Spleen (tissue), 11 donors: ENCODE results near the gene HTR4. TPM values are rescaled to one million over a fixed set of nuclear protein-coding genes. Genes with fewer than 3 reads are reported as not detected.

ENCODE experiments used
- DNase-seq: peaks from one replicate; pipeline ENCODE4 v3.0.0-alpha.2; 2020
- H3K27ac ChIP-seq, 8 donors: fragments of 200-600 bp; sonication (generic) in 7 of 8; 1 replicate in 4 of 8; 2 replicates in 4 of 8; pipeline versions ENCODE4 v1.5.0 to v1.8.0; 2016 to 2021; ENCODE audit warnings: inconsistent platforms in 4 of 8, mild to moderate bottlenecking in 4 of 8, moderate library complexity in 1 of 8
- H3K27me3 ChIP-seq, 7 donors: fragments of 200-600 bp; sonication (generic) in 6 of 7; replicated peaks in 1 of 7; 1 replicate in 4 of 7; 2 replicates in 3 of 7; pipeline versions ENCODE4 v1.5.0 to v1.8.0; 2016 to 2021; ENCODE audit warnings: inconsistent platforms in 3 of 7, mild to moderate bottlenecking in 1 of 7
- H3K36me3 ChIP-seq, 6 donors: fragments of 200-600 bp; sonication (generic) in 5 of 6; 1 replicate in 4 of 6; 2 replicates in 2 of 6; pipeline versions ENCODE4 v1.5.0 to v1.8.0; 2016 to 2021; ENCODE audit warnings: inconsistent platforms in 2 of 6
- H3K4me1 ChIP-seq, 6 donors: fragments of 200-600 bp; sonication (generic) in 5 of 6; 1 replicate in 3 of 6; 2 replicates in 3 of 6; pipeline versions ENCODE4 v1.5.0 to v1.8.0; 2016 to 2021; ENCODE audit warnings: inconsistent platforms in 3 of 6
- H3K4me3 ChIP-seq, 8 donors: fragments of 200-600 bp; sonication (generic) in 7 of 8; 1 replicate in 4 of 8; 2 replicates in 4 of 8; pipeline versions ENCODE4 v1.5.0 to v1.8.0; 2016 to 2021; ENCODE audit warnings: inconsistent platforms in 4 of 8, mild to moderate bottlenecking in 4 of 8, moderate library complexity in 2 of 8
- H3K9me3 ChIP-seq, 8 donors: fragments of 200-600 bp; sonication (generic) in 7 of 8; 1 replicate in 4 of 8; 2 replicates in 4 of 8; pipeline versions ENCODE4 v1.5.0 to v1.8.0; 2016 to 2021; ENCODE audit warnings: inconsistent platforms in 4 of 8
- POLR2A ChIP-seq, 3 donors: fragments of 450-650 bp; IDR thresholded peaks; one replicate each; pipeline ENCODE4 v1.5.1; 2017; ENCODE audit warnings: antibody characterized with exemption in 3 of 3, mild to moderate bottlenecking in 1 of 3
- POLR2AphosphoS5 ChIP-seq, 3 donors: sonication (generic); formaldehyde crosslinking; IDR thresholded peaks; one replicate each; pipeline ENCODE4 v1.5.1; 2017; ENCODE audit warnings: antibody characterized with exemption in 3 of 3
- WGBS, 5 donors: extraction: QIAGEN DNeasy Blood & Tissue Kit in 3 of 5; methylation state at CpG; one replicate each; pipeline versions ENCODE4 v1.1.5 to v1.1.7; 2013 to 2018; 5-methylcytosine and 5-hydroxymethylcytosine counted together
- intact Hi-C: fragments of 100-400 bp; cut with DNase I; formaldehyde crosslinking; loops from one replicate; pipeline ENCODE4 v1.15.0; 2023; ENCODE audit warnings: low total_unique reads
- polyA plus RNA-seq, 3 donors: library from polyadenylated mRNA; stranded (reverse); fragments of 200-250 nt; gene quantifications; one replicate each; pipeline ENCODE4 v1.2.1, GENCODE V29; 2013
- total RNA-seq, 7 donors: library from RNA; depleted of rRNA in 3 of 7; stranded (reverse); fragments of >200 nt in 3 of 7; fragmentation: NEBNext Ultra II Directional in 4 of 7; extraction: Animal tissue kit (Norgen Biotek cat#: 25700) in 4 of 7; gene quantifications; one replicate each; pipeline versions ENCODE4 v1.1.0 to v1.2.1, GENCODE V29; 2016 to 2021
- TF ChIP-seq, protein P1 (sequence below), 11 experiments: fragments of 200-600 bp in 7 of 11; fragments of 450-650 bp in 4 of 11; sonication (generic) in 4 of 11; IDR thresholded peaks in 8 of 11; conservative IDR thresholded peaks in 3 of 11; 1 replicate in 7 of 11; 2 replicates in 4 of 11; pipeline versions ENCODE4 v1.4.0 to v1.8.0; 2016 to 2021; ENCODE audit warnings: antibody characterized with exemption in 11 of 11, inconsistent platforms in 4 of 11, mild to moderate bottlenecking in 1 of 11
- donor health status: healthy with polysubstance abuse.
- donor health status: DM: no; HTN: no; CAD: no; lungs with moderate emphysema.
- donor health status: DM: no; HTN: no; CAD: no.
- donor health status: Bipolar disorder and iron deficiency.
- donor health status: healthy.
- donor health status: DM: no; HTN: no; CAD: no.
- donor health status: DM: yes; HTN: yes; CAD: no.

The HTR4 gene
- total and polyA plus RNA-seq, 10 donors = 0.03 to 0.79 (median 0.41) TPM; not detected in 5

DNA sequence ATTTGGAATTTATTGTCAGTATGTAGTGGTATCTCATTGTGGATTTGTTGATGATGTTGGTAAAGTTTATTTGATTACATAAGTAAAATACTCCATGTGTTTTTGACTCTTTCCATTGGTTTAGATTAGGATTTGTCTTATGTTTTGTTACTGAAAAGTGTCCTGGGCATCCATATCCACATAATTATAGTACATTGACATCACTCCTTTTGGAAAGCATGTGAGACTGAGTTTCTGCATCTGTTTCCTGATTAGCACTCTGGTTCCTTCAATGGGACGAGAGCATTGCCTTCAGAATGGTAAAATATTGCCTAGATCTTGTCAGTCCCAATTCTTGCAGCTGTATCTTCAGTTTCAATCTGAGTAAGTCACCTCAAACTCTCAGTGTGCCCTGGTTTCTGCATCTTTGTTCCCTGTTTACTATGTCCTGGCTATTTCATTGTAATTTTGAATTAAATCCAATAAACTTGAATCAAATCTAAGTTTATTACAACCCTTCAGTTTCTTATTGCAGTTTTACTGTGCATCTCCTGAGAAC lies 142.4 kb downstream of the HTR4 start:
- H3K27ac ChIP-seq = no peak overlapping the region
- H3K27me3 ChIP-seq = no peaks in the 10 kb centered on the region
- no peaks in the 10 kb centered on the region for H3K36me3 ChIP-seq
- intact Hi-C loops = no loop called here
- no peaks in the 10 kb centered on the region for H3K4me1 ChIP-seq
- no peak overlapping the region for H3K4me3 ChIP-seq
- WGBS, 5 donors = 12 to 22% (median 16%) methylated on average over 1 of the region's 1 CpG
- DNase-seq = no peak
- TF ChIP-seq POLR2AphosphoS5 (IDR thresholded peaks at IDR 0.05) (no peak), POLR2A (IDR thresholded peaks at IDR 0.05) (no peak)
- TF ChIP-seq, protein P1, sequence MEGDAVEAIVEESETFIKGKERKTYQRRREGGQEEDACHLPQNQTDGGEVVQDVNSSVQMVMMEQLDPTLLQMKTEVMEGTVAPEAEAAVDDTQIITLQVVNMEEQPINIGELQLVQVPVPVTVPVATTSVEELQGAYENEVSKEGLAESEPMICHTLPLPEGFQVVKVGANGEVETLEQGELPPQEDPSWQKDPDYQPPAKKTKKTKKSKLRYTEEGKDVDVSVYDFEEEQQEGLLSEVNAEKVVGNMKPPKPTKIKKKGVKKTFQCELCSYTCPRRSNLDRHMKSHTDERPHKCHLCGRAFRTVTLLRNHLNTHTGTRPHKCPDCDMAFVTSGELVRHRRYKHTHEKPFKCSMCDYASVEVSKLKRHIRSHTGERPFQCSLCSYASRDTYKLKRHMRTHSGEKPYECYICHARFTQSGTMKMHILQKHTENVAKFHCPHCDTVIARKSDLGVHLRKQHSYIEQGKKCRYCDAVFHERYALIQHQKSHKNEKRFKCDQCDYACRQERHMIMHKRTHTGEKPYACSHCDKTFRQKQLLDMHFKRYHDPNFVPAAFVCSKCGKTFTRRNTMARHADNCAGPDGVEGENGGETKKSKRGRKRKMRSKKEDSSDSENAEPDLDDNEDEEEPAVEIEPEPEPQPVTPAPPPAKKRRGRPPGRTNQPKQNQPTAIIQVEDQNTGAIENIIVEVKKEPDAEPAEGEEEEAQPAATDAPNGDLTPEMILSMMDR (IDR thresholded peaks at IDR 0.05 in 8 of 11, conservative IDR thresholded peaks at IDR 0.05 in 3 of 11) = no peak
- H3K9me3 ChIP-seq = peaks cover 0 to 15% (median 7%) of the 10 kb centered on the region in 8 donors

- Histone ChIP-seq H3K4me3 (no peak overlapping the region), H3K27ac (no peak overlapping the region), H3K27me3 (no peaks in the 10 kb centered on the region), H3K4me1 (no peaks in the 10 kb centered on the region), H3K36me3 (no peaks in the 10 kb centered on the region), H3K9me3 (peaks cover 0 to 7% (median 4%) of the 10 kb centered on the region in 8 donors)
- 41 to 62% (median 52%) methylated on average over 2 of the region's 2 CpGs for WGBS, 5 donors
- no peak for TF ChIP-seq POLR2A (IDR thresholded peaks at IDR 0.05)
- no peak for TF ChIP-seq POLR2AphosphoS5 (IDR thresholded peaks at IDR 0.05)
- TF ChIP-seq, protein P1 (IDR thresholded peaks at IDR 0.05 in 8 of 11, conservative IDR thresholded peaks at IDR 0.05 in 3 of 11) = no peak
- DNase-seq = no peak
- intact Hi-C loops = no loop called here
Observed at GRCh38 chr5:148509893-148510292, 144.4 kb downstream of the HTR4 start.

DNA sequence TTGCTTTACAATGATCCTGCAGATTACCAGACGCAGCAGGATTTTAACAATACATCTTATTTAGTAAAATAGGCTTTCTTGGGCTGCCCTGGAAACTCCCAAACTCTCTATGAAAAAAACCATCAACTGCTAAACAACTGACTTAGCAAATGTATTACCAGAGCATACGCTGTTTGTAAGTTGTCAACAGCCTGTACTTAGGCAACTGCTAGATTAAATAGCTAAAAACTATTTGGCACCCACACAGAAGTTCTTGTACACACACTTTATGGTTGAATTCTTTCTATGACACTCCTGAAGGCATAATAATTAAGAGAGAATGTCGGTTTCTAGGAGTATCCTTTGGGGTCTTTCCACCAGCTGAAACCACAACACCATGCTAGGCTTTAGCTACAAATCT lies 146.7 kb downstream of the HTR4 start:
- Histone ChIP-seq H3K27me3 (no peaks in the 10 kb centered on the region), H3K27ac (no peak overlapping the region), H3K4me3 (no peak overlapping the region), H3K9me3 (peaks cover 0 to 7% (median 4%) of the 10 kb centered on the region in 8 donors), H3K4me1 (no peaks in the 10 kb centered on the region), H3K36me3 (no peaks in the 10 kb centered on the region)
- TF ChIP-seq POLR2A (IDR thresholded peaks at IDR 0.05) (no peak), POLR2AphosphoS5 (IDR thresholded peaks at IDR 0.05) (no peak)
- TF ChIP-seq, protein P1 (IDR thresholded peaks at IDR 0.05 in 8 of 11, conservative IDR thresholded peaks at IDR 0.05 in 3 of 11) = no peak
- WGBS, 5 donors = 65 to 88% (median 76%) methylated on average over 3 of the region's 3 CpGs
- no peak for DNase-seq
- intact Hi-C loops = no loop called here

DNA sequence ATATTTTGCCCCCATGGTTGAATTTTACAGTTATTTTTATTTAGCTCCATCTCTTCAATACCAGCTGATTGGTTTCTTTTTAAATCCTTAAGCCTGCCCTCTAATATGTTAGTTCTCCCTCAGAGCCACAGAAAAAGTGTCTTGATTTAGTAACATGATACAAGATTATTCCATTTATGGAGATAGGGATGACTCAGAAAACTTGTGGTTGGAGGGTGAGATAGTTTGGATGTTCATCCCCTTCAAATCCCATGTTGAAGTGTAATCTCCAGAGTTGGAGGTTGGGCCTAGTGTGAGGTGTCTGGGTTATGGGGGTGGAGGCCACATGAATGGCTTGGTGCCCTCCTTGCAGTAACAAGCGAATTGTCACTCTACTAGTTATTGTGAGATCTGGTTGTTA lies 154.9 kb downstream of the HTR4 start:
- WGBS, 5 donors = 75 to 100% (median 89%) methylated on average over 1 of the region's 1 CpG
- Histone ChIP-seq H3K27me3 (peaks cover 0 to 11% (median 0%) of the 10 kb centered on the region in 7 donors), H3K9me3 (no peaks in the 10 kb centered on the region), H3K4me1 (no peaks in the 10 kb centered on the region), H3K27ac (no peak overlapping the region), H3K4me3 (no peak overlapping the region), H3K36me3 (no peaks in the 10 kb centered on the region)
- intact Hi-C loops = no loop called here
- TF ChIP-seq POLR2A (IDR thresholded peaks at IDR 0.05) (no peak), POLR2AphosphoS5 (IDR thresholded peaks at IDR 0.05) (no peak)
- TF ChIP-seq, protein P1 (IDR thresholded peaks at IDR 0.05 in 8 of 11, conservative IDR thresholded peaks at IDR 0.05 in 3 of 11) = no peak
- no peak for DNase-seq
